Omental fat pad (tissue), 4 donors: ENCODE results near the gene BMP2K. TPM values are rescaled to one million over a fixed set of nuclear protein-coding genes. Genes with fewer than 3 reads are reported as not detected.
"Not testable (repeated sequence)": the region's sequence is repeated elsewhere in the genome, so short reads cannot be mapped to it uniquely, and the experiment has no call there.

Experiments
- ATAC-seq: fragments of 150-250 bp; one replicate; pipeline ENCODE4 v1.9.1; 2016; ENCODE audit warnings: mild to moderate bottlenecking, moderate library complexity; ENCODE audit not compliant: low FRiP score
- DNase-seq: peaks from one replicate; pipeline ENCODE4 v3.0.0-alpha.2; 2019; ENCODE audit warnings: low spot score
- CTCF ChIP-seq, 3 donors: fragments of 450-650 bp; IDR thresholded peaks; one replicate each; pipeline ENCODE4 v1.5.1; 2016 to 2017; ENCODE audit warnings: antibody characterized with exemption in 3 of 3, mild to moderate bottlenecking in 3 of 3, moderate library complexity in 2 of 3
- total RNA-seq, 4 donors: library from RNA; depleted of rRNA; stranded (reverse); fragments of >200 nt; gene quantifications; one replicate each; pipeline ENCODE4 v1.1.0, GENCODE V29; 2016

The BMP2K gene
- total RNA-seq, 4 donors from 2014 or later: 33.2 to 64.1 (median 43.7) TPM

- DNase-seq (no peak), ATAC-seq (no peak)
- no peak for TF ChIP-seq CTCF (IDR thresholded peaks at IDR 0.05)
Observed at GRCh38 chr4:78818530-78819079, 42.5 kb downstream of the BMP2K start.

GRCh38 chr4:78824001-78824400 lies 47.9 kb downstream of the BMP2K start:
- no peak for ATAC-seq

GRCh38 chr4:78827191-78827590 lies 51.0 kb downstream of the BMP2K start:
- no peak for TF ChIP-seq CTCF (IDR thresholded peaks at IDR 0.05)
- DNase-seq: no peak
- no peak for ATAC-seq

More at GRCh38 chr4:78824001-78824400, 47.9 kb downstream of the BMP2K start:
- no peak for TF ChIP-seq CTCF (IDR thresholded peaks at IDR 0.05)
- DNase-seq: no peak

- no peak for ATAC-seq
Observed at GRCh38 chr4:78829296-78829695, 53.1 kb downstream of the BMP2K start.

GRCh38 chr4:78839676-78840075 lies 63.5 kb downstream of the BMP2K start:
- ATAC-seq: not testable (repeated sequence)

More at GRCh38 chr4:78829296-78829695, 53.1 kb downstream of the BMP2K start:
- no peak for TF ChIP-seq CTCF (IDR thresholded peaks at IDR 0.05)
- no peak for DNase-seq

GRCh38 chr4:78840286-78840685 lies 64.1 kb downstream of the BMP2K start:
- not testable (repeated sequence) for ATAC-seq, DNase-seq

More at GRCh38 chr4:78839676-78840075, 63.5 kb downstream of the BMP2K start:
- DNase-seq: not testable (repeated sequence)

- no peak for TF ChIP-seq CTCF (IDR thresholded peaks at IDR 0.05)
- ATAC-seq: no peak
Observed at GRCh38 chr4:78845472-78845871, 69.3 kb downstream of the BMP2K start.

GRCh38 chr4:78846258-78846657 lies 70.1 kb downstream of the BMP2K start:
- TF ChIP-seq CTCF (IDR thresholded peaks at IDR 0.05): no peak
- DNase-seq (no peak), ATAC-seq (no peak)

More at GRCh38 chr4:78845472-78845871, 69.3 kb downstream of the BMP2K start:
- no peak for DNase-seq
